Activated naive CD4-positive, alpha-beta T cell treated with anti-CD3 and anti-CD28 coated beads, Interleukin-2, amount 50 U/mL, for 24 hours (primary cell): Measurements from ENCODE around the gene SKI.

Experiments
- H3K27ac Mint-ChIP-seq: one replicate; pipeline ENCODE4 v1.8.0; 2021; ENCODE audit warnings: mild to moderate bottlenecking, mixed read lengths
- H3K27me3 Mint-ChIP-seq: one replicate; pipeline ENCODE4 v1.8.0; 2021; ENCODE audit warnings: mixed read lengths
- H3K36me3 Mint-ChIP-seq: one replicate; pipeline ENCODE4 v1.8.0; 2021; ENCODE audit warnings: mixed read lengths
- H3K4me1 Mint-ChIP-seq: one replicate; pipeline ENCODE4 v1.8.0; 2021; ENCODE audit warnings: mixed read lengths
- H3K4me3 Mint-ChIP-seq: one replicate; pipeline ENCODE4 v1.8.0; 2021; ENCODE audit warnings: mild to moderate bottlenecking, mixed read lengths
- H3K9me3 Mint-ChIP-seq: one replicate; pipeline ENCODE4 v1.8.0; 2021; ENCODE audit warnings: mixed read lengths

The SKI gene

DNA sequence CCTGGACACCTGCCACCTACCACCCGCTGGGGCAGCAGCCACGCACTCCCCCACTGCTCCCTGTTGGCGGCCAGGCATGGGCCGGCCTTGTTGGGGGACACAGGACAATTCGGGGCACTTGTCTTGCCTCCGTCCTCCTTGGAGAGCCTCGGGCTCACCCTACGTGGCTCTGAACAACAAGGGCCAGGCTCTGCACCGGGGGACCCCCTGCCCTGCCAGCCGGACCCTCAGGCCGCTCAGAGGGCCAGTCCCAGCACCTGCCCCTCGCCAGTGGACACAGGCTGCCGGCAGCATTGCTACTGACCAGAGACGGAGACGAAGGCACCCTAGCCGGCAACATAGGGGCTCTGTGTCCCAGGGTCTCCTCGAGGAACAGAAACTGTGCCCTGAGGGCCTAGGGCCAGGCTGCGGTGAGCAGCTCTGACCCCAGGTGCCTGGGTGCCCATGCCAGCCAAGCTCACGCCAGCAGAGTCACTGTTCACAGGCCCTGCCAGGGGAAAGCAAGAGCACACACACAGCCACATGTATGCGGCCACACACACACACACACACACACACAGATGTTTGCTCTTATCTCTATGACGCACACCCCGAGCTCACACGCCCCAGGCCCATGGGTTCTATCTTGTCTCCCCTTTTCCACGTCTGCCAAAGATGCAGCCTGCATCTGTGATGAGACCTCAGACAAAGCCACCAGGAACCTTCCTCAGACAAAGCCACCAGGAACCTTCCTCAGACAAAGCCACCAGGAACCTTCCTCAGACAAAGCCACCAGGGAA lies 117.4 kb downstream of the SKI start:
- Mint-ChIP-seq H3K4me1 (no peaks in the 10 kb centered on the region), H3K27ac (no peak overlapping the region), H3K9me3 (no peaks in the 10 kb centered on the region), H3K4me3 (no peak overlapping the region), H3K36me3 (no peaks in the 10 kb centered on the region), H3K27me3 (no peaks in the 10 kb centered on the region)

DNA sequence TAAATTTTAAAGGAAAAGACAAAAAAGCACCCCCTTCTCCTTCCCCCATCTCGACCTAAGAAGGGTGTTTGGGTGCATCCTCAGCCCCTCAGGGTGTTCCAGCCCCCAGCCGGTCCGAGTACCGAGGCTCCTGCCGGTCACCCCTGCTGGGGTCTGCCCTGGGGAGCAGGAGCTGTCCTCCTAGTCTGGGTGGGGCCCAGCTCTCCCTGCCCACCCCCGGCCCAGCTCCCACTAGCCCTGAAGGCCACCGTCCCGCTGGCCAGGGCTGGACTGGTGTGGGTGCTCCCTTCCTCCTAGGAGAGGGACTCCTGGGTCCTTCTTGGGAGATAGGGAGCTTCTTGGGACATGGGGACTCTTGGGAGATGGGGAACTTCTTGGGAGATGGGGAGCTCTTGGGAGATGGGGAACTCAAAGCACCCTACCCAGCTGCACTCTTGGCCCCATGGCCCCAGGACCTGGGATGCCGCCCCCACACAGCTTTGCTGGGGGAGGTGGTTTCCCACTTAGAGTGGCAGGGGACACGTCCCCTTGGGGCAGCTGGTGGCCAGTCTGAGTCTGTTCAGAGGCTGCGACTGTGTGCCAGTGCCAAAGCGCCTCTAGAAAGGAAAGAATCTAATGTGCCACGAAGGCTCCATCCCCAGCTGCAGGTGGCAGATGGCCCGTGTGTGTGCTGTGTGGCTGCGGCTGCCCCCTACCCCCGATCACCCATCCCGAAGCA lies 118.7 kb downstream of the SKI start:
- Mint-ChIP-seq H3K9me3 (no peaks in the 10 kb centered on the region), H3K4me3 (no peak overlapping the region), H3K4me1 (no peaks in the 10 kb centered on the region), H3K27me3 (no peaks in the 10 kb centered on the region), H3K27ac (no peak overlapping the region), H3K36me3 (no peaks in the 10 kb centered on the region)

DNA sequence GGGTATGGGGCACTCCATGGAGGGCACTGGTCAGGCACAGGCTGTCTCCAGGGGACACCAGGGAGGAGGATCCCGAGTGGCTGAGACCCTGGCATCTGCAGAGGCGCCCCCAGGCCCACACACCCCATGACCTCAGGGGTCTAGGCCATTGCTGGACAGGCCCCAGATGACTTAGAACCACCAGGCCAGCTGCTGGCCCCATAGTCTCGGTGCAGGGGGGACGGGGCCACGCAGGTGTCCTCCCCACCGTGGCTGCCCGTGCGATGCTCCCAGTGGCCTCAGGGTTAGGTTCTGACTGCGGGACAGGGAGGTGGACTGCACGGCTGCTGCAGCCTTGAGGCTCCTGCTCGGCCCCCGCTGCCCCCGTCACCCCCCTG lies 119.3 kb downstream of the SKI start:
- no peaks in the 10 kb centered on the region for H3K9me3 Mint-ChIP-seq
- H3K27ac Mint-ChIP-seq, result no peak overlapping the region
- H3K4me1 Mint-ChIP-seq, result no peaks in the 10 kb centered on the region
- H3K27me3 Mint-ChIP-seq, result no peaks in the 10 kb centered on the region
- no peak overlapping the region for H3K4me3 Mint-ChIP-seq
- H3K36me3 Mint-ChIP-seq, result no peaks in the 10 kb centered on the region

DNA sequence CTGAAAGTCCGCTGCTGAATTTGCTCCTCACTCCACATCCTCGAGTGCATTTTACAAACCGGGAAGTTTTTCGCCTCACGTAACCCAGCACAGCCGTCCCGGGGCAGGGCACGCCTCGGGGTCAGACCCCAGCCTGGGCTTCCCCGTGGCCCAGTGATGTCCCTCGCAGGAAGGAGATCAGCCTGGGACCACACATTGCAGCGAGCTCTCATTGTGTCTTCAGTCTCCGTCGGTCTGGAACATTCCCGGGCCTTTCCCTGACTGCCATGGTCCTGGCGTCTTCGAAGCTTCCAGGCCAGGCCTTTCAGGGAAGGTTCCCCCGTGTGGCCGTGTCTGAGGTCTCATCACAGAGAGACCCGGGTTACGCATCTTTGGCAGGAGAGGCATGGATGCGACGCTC lies 119.8 kb downstream of the SKI start:
- Mint-ChIP-seq H3K4me3 (no peak overlapping the region), H3K27ac (peak overlapping the region; percentile 23), H3K36me3 (no peaks in the 10 kb centered on the region), H3K4me1 (no peaks in the 10 kb centered on the region), H3K27me3 (no peaks in the 10 kb centered on the region), H3K9me3 (no peaks in the 10 kb centered on the region)

DNA sequence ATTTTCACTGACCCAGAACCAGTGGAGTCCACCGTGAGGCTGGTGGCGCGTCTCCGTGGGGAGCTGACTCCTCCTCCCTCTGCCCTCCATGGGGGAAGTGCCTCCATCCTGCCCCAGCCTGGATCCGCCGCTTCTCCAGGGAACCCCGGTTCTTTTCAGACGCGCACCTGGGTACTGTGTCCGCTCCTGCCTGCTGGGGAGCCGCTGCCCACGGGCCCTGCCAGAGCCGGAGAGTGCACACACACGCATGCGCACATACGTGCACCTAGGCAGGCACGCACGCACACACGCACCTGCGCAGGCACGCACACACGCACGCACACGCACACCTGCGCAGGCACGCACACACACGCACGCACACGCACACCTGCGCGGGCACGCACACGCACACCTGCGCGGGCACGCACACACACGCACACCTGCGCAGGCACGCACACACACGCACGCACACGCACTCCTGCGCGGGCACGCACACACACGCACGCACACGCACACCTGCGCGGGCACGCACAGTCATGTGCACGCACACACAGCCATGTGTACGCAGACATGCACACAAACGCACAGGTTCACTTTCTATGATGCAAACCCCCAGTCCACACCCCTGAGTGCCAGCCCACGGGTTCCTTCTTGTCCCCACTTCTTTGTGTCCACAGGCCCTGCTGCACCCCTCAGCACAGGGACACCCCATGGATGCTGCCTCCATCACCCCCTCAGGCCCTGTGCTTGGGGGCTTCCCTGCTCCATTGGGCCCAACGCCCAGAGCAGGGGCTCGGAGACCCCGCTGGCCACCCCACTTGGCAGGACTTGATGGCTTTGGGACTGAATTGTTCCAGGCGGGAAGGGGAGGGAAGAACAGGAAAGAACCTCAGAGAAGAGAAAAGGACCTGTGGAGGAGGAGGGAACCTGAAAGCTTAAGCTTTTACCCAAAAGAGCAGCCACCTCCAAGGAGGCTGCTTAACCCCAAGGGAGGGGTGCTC lies 120.5 kb downstream of the SKI start:
- Mint-ChIP-seq H3K36me3 (no peaks in the 10 kb centered on the region), H3K27me3 (no peaks in the 10 kb centered on the region), H3K4me1 (no peaks in the 10 kb centered on the region), H3K4me3 (no peak overlapping the region), H3K9me3 (no peaks in the 10 kb centered on the region), H3K27ac (no peak overlapping the region)

DNA sequence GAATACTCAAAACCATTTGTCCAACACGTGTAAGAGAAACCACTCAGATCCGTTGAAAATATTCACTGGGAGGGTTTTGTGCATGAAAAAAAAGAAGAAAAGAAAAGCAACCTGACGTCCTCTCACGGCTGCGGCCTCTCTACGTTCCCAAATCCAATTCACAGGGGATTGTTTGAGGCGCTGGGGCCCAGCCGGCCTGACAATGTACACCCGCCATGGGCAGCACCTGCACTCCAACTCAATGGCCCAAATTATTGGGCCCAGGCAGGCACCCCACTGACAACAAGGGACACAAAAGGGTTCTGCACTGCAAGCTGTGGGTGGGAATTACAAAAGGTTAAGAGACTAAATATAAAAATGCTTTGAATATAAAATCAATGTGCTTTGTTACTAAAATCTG lies 121.7 kb downstream of the SKI start:
- H3K27ac Mint-ChIP-seq, result no peak overlapping the region
- H3K27me3 Mint-ChIP-seq, result no peaks in the 10 kb centered on the region

DNA sequence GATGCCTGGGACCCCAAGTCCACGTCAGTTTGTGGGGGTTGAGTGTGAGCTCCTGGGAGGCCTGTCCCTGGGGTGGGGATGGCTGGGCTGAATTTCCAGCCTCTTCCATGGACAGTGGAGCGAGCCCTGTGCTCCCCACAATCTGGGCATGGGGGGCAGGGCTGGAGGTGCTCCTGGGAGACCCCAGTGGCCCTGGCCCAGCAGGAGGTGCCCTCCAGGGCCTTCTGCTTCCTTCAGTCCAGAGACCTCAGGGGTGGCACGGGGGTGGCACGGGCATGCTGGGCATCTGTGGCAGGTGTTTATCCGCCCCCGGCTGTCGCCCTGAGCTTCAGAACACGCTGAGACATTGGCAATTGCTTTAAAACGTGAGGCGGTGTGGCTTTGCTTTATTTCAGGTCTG lies 122.4 kb downstream of the SKI start:
- Mint-ChIP-seq H3K4me3 (no peak overlapping the region), H3K27me3 (no peaks in the 10 kb centered on the region), H3K9me3 (no peaks in the 10 kb centered on the region), H3K4me1 (no peaks in the 10 kb centered on the region), H3K27ac (no peak overlapping the region), H3K36me3 (no peaks in the 10 kb centered on the region)

More for the DNA sequence above, 121.7 kb downstream of the SKI start:
- no peaks in the 10 kb centered on the region for H3K9me3 Mint-ChIP-seq
- H3K36me3 Mint-ChIP-seq, result no peaks in the 10 kb centered on the region
- no peak overlapping the region for H3K4me3 Mint-ChIP-seq
- H3K4me1 Mint-ChIP-seq, result no peaks in the 10 kb centered on the region

DNA sequence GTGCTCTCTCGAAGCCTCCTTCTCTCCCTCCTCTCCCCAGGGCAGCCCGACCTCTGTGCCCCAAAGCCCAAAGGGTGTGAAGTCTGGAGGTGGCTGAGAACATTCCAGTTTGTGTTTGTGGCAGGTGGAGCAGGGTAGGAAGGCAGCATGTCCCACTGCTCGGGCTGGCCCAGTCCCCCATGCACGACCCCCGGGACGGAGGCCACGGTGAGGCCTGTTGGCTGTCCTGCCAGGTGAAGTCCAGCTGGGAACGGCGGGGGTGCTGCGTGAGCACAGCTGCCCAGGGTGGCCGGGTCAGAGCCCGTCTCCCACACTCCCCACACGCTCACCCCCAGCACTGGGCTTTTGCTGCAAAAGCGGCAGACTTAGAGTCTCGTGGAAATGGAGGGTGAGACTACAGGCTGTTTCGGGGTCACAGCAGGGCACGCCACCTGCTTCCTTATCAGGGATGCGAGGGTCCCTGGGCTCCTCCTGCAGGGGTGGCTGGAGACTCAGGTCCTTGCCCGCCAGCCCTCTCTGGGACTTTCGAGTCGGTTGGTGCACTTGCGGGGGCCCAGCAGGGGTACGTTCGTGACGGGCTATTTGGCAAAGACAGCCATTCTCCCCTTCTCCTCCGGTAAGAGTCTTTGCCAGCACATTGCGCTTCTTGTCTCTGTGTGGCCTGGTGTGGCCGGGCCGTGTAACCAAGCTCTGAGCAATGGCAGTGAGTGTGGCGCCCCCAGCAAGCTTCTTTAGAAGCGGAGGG lies 123.0 kb downstream of the SKI start:
- Mint-ChIP-seq H3K9me3 (no peaks in the 10 kb centered on the region), H3K27ac (no peak overlapping the region), H3K36me3 (no peaks in the 10 kb centered on the region), H3K27me3 (no peaks in the 10 kb centered on the region), H3K4me1 (no peaks in the 10 kb centered on the region), H3K4me3 (no peak overlapping the region)

DNA sequence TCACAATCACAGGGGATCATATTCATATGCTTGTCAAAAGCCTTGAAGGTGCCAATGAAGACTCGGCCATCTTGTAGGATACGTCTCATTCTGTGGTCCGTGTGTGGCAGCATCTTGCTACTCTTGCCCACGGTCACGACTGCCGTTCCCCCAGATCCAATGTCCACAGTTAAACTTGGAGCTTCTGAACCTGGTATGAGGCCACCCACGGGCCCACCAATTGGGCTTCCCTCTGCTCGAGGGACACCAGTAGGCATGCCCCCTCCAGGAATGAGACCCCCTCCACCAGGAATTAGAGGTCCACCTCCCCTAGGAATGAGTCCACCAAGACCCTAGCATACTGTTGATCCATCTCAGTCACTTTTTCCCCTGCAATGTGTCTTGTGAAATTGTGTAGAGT lies 123.6 kb downstream of the SKI start:
- H3K4me1 Mint-ChIP-seq, result no peaks in the 10 kb centered on the region
- H3K4me3 Mint-ChIP-seq, result no peak overlapping the region
- no peaks in the 10 kb centered on the region for H3K9me3 Mint-ChIP-seq
- H3K27me3 Mint-ChIP-seq, result no peaks in the 10 kb centered on the region
- no peak overlapping the region for H3K27ac Mint-ChIP-seq
- H3K36me3 Mint-ChIP-seq, result no peaks in the 10 kb centered on the region

DNA sequence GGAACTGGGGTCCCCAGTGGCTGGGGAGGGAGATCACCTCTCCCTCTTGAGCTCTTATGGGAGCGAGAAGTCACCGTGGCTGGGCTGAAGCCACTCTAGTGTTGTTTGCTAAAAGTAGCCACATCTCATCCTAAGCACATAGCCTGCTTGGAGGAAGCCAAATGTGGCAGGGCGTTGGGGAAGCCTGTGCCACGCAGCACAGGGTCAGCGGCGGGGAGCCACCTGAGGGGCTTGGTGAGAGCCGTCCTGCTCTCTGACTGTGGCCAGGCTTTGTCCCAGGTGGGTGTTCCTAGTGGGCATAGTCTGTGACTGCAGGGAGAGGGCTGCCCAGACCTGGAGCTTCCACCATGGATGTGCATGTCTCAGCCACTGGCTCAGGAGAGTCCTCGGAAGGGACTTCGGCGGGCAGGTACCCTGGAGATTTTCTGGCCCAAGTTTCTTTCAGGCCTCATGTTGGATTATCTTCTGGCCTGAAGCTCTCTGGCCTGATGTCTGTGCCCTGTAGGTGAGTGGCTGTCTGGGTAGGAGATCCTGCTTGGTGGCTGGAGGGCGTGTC lies 124.3 kb downstream of the SKI start:
- H3K9me3 Mint-ChIP-seq, result no peaks in the 10 kb centered on the region
- no peaks in the 10 kb centered on the region for H3K27me3 Mint-ChIP-seq
- no peak overlapping the region for H3K27ac Mint-ChIP-seq
- no peaks in the 10 kb centered on the region for H3K4me1 Mint-ChIP-seq
- no peaks in the 10 kb centered on the region for H3K36me3 Mint-ChIP-seq
- H3K4me3 Mint-ChIP-seq, result no peak overlapping the region

DNA sequence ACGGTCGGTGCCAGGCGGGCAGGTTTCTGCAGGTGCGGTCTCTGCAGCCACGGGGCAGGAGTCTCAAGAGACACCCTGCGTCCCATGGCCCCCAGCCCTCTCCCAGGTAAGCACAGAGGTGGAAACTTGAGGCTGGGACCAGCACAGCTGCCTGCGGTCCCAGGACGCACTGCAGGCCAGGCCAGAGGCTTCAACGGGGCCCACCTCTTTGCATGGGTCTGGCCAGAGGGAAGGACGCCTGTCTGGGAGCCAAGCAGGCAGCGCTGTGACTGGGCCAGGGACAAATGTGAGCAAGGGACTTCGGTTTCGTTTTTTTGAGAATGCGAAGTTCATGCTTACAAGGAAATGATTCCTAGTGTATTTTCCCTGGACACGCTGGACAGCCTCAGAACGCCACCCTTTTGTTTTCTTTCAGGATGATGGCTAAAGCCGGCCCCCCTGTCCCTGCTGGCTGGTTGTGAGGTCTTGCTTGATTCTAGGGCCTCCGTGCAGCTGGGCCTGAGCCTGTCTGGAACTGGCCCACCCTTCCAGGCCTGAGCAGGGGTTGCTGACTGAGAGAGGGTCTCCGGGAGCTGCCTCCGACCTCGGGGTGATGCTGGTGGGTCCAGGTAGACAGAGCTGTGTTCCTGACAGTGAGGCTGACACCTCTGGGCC lies 124.9 kb downstream of the SKI start:
- Mint-ChIP-seq H3K4me1 (no peaks in the 10 kb centered on the region), H3K9me3 (no peaks in the 10 kb centered on the region), H3K27ac (no peak overlapping the region), H3K4me3 (no peak overlapping the region), H3K27me3 (no peaks in the 10 kb centered on the region), H3K36me3 (no peaks in the 10 kb centered on the region)

DNA sequence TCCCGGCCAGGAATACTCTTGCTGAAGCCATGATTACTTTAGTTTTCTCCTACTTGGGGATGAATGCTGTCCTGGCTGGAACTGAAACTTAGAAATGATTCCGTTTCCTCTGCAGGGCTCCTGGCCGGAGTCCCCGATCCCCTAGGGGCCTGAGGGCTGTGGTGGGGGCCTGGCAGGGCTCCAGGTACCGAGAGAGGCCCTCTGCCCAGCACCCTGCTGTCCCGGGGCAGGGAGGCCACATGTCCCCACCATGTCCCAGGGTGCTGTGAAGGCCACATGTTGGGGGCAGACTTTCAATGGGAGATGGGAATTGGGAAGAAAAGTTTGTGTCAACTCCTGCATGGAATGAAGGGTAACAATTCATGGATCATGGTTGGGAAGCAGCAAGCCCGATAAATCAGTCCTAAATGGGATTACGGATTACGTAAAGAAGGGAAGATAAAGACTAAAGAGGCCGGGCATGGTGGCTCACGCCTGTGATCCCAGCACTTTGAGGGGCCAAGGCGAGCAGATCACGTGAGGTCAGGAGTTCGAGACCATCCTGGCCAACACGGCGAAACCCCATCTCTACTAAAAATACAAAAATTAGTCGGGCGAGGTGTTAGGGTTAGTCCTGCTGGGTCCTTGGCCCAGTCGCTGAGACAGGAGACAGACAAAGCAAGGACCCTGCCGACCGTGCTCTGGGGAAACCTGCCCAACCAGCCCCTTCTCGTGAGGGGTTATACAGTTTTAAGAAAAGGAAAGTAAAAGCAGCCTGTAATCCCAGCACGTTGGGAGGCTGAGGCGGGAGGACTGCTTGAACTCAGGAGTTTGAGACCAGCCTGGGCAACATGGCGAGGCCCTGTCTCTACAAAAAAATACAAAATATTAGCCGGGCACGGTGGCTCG lies 125.7 kb downstream of the SKI start:
- Mint-ChIP-seq H3K27me3 (no peaks in the 10 kb centered on the region), H3K4me1 (no peaks in the 10 kb centered on the region), H3K4me3 (no peak overlapping the region), H3K36me3 (no peaks in the 10 kb centered on the region), H3K9me3 (no peaks in the 10 kb centered on the region), H3K27ac (no peak overlapping the region)

DNA sequence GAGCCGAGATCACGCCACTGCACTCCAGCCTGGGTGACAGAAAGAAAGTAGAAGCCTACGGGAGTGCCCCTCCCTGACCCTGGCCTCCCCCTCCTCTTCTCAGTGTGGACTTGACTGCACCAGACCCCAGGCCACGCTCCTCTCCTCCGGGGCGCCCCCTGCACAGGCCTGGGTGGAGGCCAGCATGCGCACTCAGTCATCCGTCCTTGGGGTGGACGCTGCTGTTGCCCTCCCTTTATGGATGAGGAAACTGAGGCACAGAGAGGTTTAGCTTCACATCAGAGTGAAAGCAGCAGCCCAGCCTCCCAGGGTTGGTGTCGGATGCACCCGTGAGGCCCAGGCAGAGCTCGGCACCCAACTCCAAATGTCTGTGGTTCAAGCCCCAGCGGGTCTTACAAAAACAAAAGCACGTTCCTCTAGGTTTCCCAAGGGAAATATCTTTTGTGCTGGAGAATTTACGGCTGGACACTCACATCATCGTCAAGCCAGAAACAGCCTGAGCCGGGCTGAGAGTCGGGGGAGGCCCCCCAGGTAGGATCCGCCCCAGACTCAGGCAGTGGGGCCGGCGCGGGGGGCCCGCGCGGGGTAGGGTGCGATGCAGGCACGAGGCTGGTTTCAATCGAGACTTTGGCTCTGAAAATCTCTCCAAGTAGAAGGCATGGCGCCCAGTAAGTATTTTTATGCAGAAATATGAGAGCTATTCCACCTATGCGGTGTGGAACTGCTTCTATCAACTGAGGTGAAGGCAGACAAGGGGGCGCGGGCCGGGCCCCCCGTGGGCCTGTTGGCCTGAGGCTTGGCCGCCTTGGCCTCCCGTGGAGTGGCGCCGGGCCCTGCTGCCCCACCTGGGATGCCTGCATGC lies 126.6 kb downstream of the SKI start:
- Mint-ChIP-seq H3K4me1 (no peaks in the 10 kb centered on the region), H3K27me3 (no peaks in the 10 kb centered on the region), H3K27ac (no peak overlapping the region), H3K4me3 (no peak overlapping the region), H3K9me3 (no peaks in the 10 kb centered on the region), H3K36me3 (no peaks in the 10 kb centered on the region)
